Ovary (tissue), 9 donors: ENCODE measurements around the gene PRELID2. TPM values are rescaled to one million over a fixed set of nuclear protein-coding genes. Genes with fewer than 3 reads are reported as not detected.
"Not testable (repeated sequence)": the region's sequence is repeated elsewhere in the genome, so short reads cannot be mapped to it uniquely, and the experiment has no call there.

Source experiments
- DNase-seq, 5 donors: peaks; one replicate each; pipeline ENCODE4 v3.0.0-alpha.2; 2019 to 2020
- H3K27ac ChIP-seq, 2 donors: fragments of 200-600 bp; one replicate each; pipeline versions ENCODE4 v1.5.1 to v1.8.0; 2019 to 2022
- H3K27me3 ChIP-seq: fragments of 200-600 bp; one replicate; pipeline ENCODE4 v1.8.0; 2022
- H3K36me3 ChIP-seq: fragments of 200-600 bp; sonication (generic); one replicate; pipeline ENCODE4 v1.5.1; 2019
- H3K4me1 ChIP-seq: one replicate; pipeline ENCODE4 v1.8.1; 2013; ENCODE audit warnings: mild to moderate bottlenecking, moderate library complexity; ENCODE audit not compliant: insufficient read depth
- H3K4me3 ChIP-seq: fragments of 200-600 bp; sonication (generic); one replicate; pipeline ENCODE4 v1.5.1; 2017
- H3K9me3 ChIP-seq, 2 donors: fragments of 200-600 bp in 1 of 2; sonication (generic) in 1 of 2; one replicate each; pipeline versions ENCODE4 v1.5.1 to v1.8.1; 2013 to 2019; ENCODE audit warnings: mild to moderate bottlenecking in 1 of 2, moderate library complexity in 1 of 2
- CTCF ChIP-seq, 3 donors: fragments of 450-650 bp in 2 of 3; fragments of 200-600 bp in 1 of 3; IDR thresholded peaks; one replicate each; pipeline versions ENCODE4 v1.5.1 to v1.8.0; 2016 to 2022; ENCODE audit warnings: antibody characterized with exemption in 3 of 3, mild to moderate bottlenecking in 1 of 3
- EP300 ChIP-seq: sonication (generic); formaldehyde crosslinking; IDR thresholded peaks from one replicate; pipeline ENCODE4 v1.6.1; 2017; ENCODE audit warnings: antibody characterized with exemption
- POLR2A ChIP-seq: fragments of 450-650 bp; IDR thresholded peaks from one replicate; pipeline ENCODE4 v1.6.1; 2017; ENCODE audit warnings: antibody characterized with exemption, mild to moderate bottlenecking, moderate library complexity
- WGBS, 3 donors: extraction: QIAGEN DNeasy Blood & Tissue Kit in 1 of 3; methylation state at CpG; one replicate each; pipeline versions ENCODE4 v1.1.5 to v1.1.7; 2013 to 2017; 5-methylcytosine and 5-hydroxymethylcytosine counted together
- intact Hi-C, 4 donors: fragments of 100-400 bp; cut with DNase I; formaldehyde crosslinking; loops; one replicate each; pipeline versions ENCODE4 v1.11.0 to v1.15.1; 2022 to 2023
- polyA plus RNA-seq, 2 donors: library from polyadenylated mRNA; stranded (reverse); fragments of 200-250 nt in 1 of 2; fragments of 350-450 nt in 1 of 2; fragmentation: Illumina TruSeq in 1 of 2; extraction: RNeasy Lipid Tissue Mini Kit (QIAGEN cat#74804) in 1 of 2; gene quantifications; one replicate each; pipeline ENCODE4 v1.2.3, GENCODE V29; 2013 to 2014
- total RNA-seq, 7 donors: library from RNA; depleted of rRNA in 2 of 7; stranded (reverse); fragments of >200 nt in 2 of 7; fragmentation: NEBNext Ultra II Directional in 3 of 7; extraction: Animal tissue kit (Norgen Biotek cat#: 25700) in 3 of 7; gene quantifications; one replicate each; pipeline versions ENCODE4 v1.1.0 to v1.2.4, GENCODE V29; 2016 to 2023
- donor health status: DM: no; HTN: no; CAD: no; lungs with moderate emphysema.
- donor health status: DM: no; HTN: no; CAD: no.
- donor health status: Bipolar disorder and iron deficiency.
- donor health status: DM: yes; HTN: yes; CAD: no.
- donor health status: DM: no; HTN: no; CAD: no.
- donor health status: DM: yes; HTN: yes; CAD: no.

The PRELID2 gene
- total and polyA plus RNA-seq, 9 donors: 5.4 to 49.7 (median 28.4) TPM

GRCh38 chr5:145804701-145805100, 30.4 kb downstream of the PRELID2 start:
- no peaks in the 10 kb centered on the region for H3K9me3 ChIP-seq
- no peak overlapping the region for H3K27ac ChIP-seq
- DNase-seq: no peak
- no peak for TF ChIP-seq CTCF (IDR thresholded peaks at IDR 0.05)
- no peak for TF ChIP-seq POLR2A
- TF ChIP-seq EP300: no peak
- H3K4me1 ChIP-seq: no peaks in the 10 kb centered on the region
- 96 to 98% (median 97%) methylated on average over 3 of the region's 3 CpGs for WGBS, 3 donors
- H3K36me3 ChIP-seq: no peaks in the 10 kb centered on the region
- H3K27me3 ChIP-seq: no peaks in the 10 kb centered on the region
- no peak overlapping the region for H3K4me3 ChIP-seq
- intact Hi-C loops: no loop called here

- Histone ChIP-seq H3K4me1 (no peaks in the 10 kb centered on the region), H3K9me3 (no peaks in the 10 kb centered on the region), H3K4me3 (no peak overlapping the region), H3K27ac (no peak overlapping the region), H3K27me3 (no peaks in the 10 kb centered on the region), H3K36me3 (no peaks in the 10 kb centered on the region)
- no peak for TF ChIP-seq CTCF (IDR thresholded peaks at IDR 0.05)
- TF ChIP-seq EP300: no peak
- TF ChIP-seq POLR2A: no peak
- intact Hi-C loops: no loop called here
- 90 to 94% (median 93%) methylated on average over 9 of the region's 9 CpGs for WGBS, 3 donors
- DNase-seq: no peak
Measured at GRCh38 chr5:145803112-145804004, 31.8 kb downstream of the PRELID2 start.

GRCh38 chr5:145801195-145801594, 33.9 kb downstream of the PRELID2 start:
- H3K27ac ChIP-seq: no peak overlapping the region
- H3K36me3 ChIP-seq: no peaks in the 10 kb centered on the region
- no peaks in the 10 kb centered on the region for H3K9me3 ChIP-seq
- H3K27me3 ChIP-seq: no peaks in the 10 kb centered on the region
- H3K4me3 ChIP-seq: no peak overlapping the region
- intact Hi-C loops: no loop called here
- WGBS, 3 donors: 88 to 94% (median 91%) methylated on average over 4 of the region's 4 CpGs
- TF ChIP-seq EP300: no peak
- no peak for TF ChIP-seq POLR2A
- TF ChIP-seq CTCF (IDR thresholded peaks at IDR 0.05): no peak
- no peak for DNase-seq
- no peaks in the 10 kb centered on the region for H3K4me1 ChIP-seq

GRCh38 chr5:145800181-145800580, 35.0 kb downstream of the PRELID2 start:
- intact Hi-C loops: no loop called here
- no peaks in the 10 kb centered on the region for H3K4me1 ChIP-seq
- WGBS, 3 donors: 50 to 68% (median 57%) methylated on average over 2 of the region's 2 CpGs

GRCh38 chr5:145798503-145798902, 36.6 kb downstream of the PRELID2 start:
- H3K4me1 ChIP-seq, H3K4me3 ChIP-seq, H3K27me3 ChIP-seq, H3K36me3 ChIP-seq, H3K27ac ChIP-seq, intact Hi-C loops, DNase-seq, H3K9me3 ChIP-seq: not testable (repeated sequence)

More at GRCh38 chr5:145800181-145800580, 35.0 kb downstream of the PRELID2 start:
- Histone ChIP-seq H3K4me3 (no peak overlapping the region), H3K9me3 (no peaks in the 10 kb centered on the region), H3K27me3 (no peaks in the 10 kb centered on the region), H3K27ac (no peak overlapping the region), H3K36me3 (no peaks in the 10 kb centered on the region)
- DNase-seq: no peak
- TF ChIP-seq EP300 (no peak), POLR2A (no peak), CTCF (IDR thresholded peaks at IDR 0.05) (no peak)
